Pulmonary artery endothelial cell (primary cell): ENCODE measurements around the gene ZNF765. TPM values are rescaled to one million over a fixed set of nuclear protein-coding genes. Genes with fewer than 3 reads are reported as not detected.
A peak's percentile ranks its signal among the peaks of the same experiment; 100 is the strongest.
"Not testable (repeated sequence)": the region's sequence is repeated elsewhere in the genome, so short reads cannot be mapped to it uniquely, and the experiment has no call there.

Source experiments
- DNase-seq: peaks from one replicate; pipeline ENCODE4 v3.0.0-alpha.2; 2011; ENCODE audit warnings: low read depth, low spot score
- total RNA-seq: library from RNA; depleted of rRNA; stranded (reverse); fragments of >200 nt; gene quantifications from 2 replicates; pipeline ENCODE4 v1.2.3, GENCODE V29; 2014

The ZNF765 gene
- total RNA-seq: 10.1 and 15.1 TPM in 2 replicates

GRCh38 chr19:53394974-53395839 is at the start of gene ZNF765:
TSS of gene ZNF765 (plus strand) at chr19:53395149. CDS start at chr19:53398016, 2,867 bp downstream.
- peak; percentile 63 for DNase-seq

DNA sequence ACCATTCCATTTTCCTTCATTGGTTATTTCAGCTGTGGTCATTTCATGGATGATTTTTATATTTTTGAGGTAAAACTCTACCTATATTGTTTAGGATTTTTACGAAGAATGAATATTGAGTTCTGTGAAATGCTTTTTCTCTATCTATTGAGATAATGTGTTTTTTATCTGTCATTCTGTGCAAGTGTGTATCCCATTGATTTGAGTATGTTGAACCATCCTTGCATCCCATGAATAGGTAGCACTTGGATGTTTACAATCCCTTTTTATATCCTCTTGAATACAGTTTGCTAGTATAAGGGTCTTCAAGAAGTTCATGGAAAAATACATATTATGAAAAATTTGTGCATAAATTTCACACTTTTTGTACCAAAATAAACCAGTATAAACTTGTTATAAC is 39.2 kb upstream of the ZNF765 start:
- DNase-seq: no peak

DNA sequence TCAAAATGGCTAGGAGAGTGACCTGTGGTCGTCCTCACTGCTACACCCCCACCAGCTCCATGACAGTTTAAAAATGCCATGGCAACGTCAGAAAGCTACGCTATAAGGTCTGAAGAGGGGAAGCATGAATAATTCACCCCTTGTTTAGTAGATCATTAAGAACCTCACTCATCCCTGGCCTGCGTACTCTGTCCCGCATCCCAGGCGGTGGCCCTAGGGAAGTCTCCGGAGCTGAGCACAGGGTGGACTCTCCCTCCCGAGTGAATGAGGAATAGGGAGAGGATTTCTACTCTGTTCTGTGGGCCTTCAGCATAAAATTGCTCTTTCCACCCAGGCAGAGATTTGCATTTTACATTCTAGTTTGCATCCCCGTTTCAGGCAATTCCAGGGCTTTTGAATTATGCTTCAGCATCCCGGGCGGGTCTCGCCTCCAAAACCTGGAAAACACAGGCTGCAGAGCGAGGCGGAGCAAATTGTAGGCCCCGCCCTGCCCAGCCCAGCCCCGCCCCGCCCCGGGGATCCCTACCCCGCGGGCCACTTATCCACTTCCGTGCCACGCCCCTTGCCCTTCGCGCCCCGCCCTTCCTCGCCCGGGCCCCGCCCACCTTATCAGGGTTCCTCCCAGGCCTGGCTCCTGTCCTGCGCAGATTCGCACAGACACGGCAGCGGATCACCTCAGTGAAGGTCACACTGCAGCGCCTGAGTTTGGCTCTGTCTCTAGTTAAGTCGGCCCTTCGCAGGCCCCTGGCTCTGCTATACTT is 36.9 kb upstream of the ZNF765 start:
- no peak for DNase-seq

GRCh38 chr19:53360056-53360455 is 34.9 kb upstream of the ZNF765 start:
- DNase-seq: not testable (repeated sequence)

DNA sequence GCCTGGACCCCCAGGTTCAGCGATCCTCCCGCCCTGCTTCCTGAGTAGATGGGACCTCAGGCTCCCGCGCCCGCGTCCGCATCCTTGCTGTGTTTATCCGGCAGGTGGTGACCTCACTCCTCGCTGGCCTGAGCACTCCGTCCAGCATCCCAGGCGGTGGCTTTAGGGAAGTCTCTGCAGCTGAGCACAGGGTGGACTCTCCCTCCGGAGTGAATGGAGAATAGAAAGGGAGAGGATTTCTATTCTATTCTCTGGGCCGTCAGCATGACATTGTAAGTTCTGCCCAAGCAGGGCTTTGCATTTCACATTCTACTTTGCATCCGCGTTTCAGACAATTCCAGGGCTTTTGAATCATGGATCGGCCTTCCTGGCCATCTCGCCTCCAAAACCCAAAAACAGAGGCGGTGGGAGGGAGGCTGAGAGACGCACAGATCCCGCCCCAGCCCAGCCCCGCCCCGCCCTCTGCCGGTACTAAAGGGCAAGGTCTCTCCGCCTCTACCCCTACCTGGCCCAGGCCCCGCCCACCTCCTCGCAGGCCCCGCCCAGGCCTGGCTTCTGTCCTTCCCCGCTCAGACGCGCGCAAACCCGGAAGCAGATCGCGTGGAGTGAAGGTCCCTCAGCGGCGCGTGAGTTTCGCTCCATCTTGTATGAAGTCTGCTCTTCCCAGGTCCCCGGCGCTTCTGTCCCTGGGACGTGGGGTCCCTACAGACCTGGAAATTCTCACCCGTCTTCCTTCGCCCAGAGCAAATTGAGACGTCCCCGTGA is 29.6 kb upstream of the ZNF765 start, which contains the start of gene ZNF525:
ZNF525 (plus strand) TSS at position 572 of the 765 bp plus-strand sequence. CDS start 6,577 bp downstream, outside the sequence.
- peak; percentile 8 for DNase-seq

- no peak for DNase-seq
These were observed 29.0 kb upstream of the ZNF765 start for GRCh38 chr19:53365899-53366493.

- DNase-seq: no peak
These were observed 22.8 kb upstream of the ZNF765 start for GRCh38 chr19:53372196-53372595.

DNA sequence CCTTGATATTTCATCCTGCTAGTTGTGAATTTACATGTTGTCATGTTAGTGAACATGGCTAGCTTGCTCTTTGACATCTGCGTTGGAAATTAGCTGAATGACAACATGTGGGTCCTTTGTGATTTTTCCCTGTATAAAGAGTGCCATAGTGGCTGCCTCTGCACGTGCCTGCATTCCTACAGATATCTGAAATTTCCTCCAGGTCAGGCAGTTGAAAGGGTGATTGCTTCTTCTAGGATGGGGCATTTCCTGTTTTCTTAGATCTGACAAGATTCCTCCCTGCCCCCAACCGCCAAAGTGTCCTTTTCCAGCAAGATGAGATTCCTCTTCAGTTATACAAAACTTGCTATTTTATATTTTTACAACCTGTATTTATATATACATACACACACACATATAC is 20.7 kb upstream of the ZNF765 start:
- no peak for DNase-seq

DNA sequence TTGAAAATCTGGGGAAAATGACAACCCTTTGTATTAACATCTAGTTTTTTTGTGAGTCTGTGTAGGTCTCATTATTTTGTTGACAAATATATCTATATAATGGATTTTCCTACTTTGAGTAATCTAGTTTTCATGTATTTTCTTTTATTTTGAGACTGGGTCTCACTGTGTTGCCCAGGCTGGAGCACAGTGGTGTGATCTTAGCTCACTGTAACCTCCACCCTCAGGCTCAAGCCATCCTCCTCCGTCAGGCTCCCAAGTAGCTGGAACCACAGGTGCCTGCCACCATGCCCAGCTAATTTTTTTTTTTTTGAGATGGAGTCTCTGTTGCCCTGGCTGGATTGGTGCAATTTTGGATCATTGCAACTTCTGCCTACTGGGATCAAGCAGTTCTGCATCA is 20.2 kb upstream of the ZNF765 start:
- no peak for DNase-seq

GRCh38 chr19:53381376-53381775 is 13.6 kb upstream of the ZNF765 start:
- no peak for DNase-seq

GRCh38 chr19:53388168-53388567 is 6.8 kb upstream of the ZNF765 start:
- DNase-seq: no peak

DNA sequence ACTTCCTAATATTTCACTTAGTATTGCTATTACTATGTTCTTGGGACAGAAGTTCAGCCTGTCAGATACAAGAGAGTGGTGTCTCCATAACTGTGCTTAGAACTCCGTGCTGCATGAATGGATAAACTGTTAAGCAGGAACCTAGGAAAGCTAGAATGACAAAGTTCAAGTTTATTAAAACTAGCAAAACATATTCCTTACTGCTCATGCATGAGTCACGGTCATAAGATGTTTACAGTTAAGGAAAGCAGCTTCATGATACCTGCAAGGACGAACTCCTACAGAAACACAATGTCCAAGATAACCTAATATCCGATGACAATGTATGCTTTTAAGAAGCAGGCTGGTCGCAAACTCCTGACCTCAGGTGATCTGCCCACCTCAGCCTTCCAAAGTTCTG is 6.0 kb upstream of the ZNF765 start:
- no peak for DNase-seq

- DNase-seq: no peak
These were observed 5.4 kb upstream of the ZNF765 start for GRCh38 chr19:53389571-53389970.

DNA sequence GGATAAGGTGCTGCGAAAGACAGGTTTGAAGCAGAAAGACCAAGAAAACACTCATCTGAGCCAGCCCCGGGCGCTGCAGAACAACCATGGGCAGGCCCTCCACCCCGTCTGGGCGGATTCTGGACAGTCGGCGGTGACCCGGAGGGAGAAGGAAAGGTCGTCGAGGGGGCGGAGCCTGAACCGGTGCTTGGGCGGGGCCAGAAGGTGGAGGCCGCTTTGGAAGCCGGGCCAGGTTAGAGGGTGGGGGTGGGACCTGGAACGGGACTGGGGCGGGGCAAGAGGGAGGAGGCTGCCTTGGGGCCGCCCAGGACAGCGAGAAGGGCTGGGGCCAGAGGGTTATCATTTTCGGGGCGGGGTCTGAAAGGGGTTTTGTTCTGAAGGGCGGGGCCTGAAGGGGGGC is 5.0 kb upstream of the ZNF765 start:
- no peak for DNase-seq

DNA sequence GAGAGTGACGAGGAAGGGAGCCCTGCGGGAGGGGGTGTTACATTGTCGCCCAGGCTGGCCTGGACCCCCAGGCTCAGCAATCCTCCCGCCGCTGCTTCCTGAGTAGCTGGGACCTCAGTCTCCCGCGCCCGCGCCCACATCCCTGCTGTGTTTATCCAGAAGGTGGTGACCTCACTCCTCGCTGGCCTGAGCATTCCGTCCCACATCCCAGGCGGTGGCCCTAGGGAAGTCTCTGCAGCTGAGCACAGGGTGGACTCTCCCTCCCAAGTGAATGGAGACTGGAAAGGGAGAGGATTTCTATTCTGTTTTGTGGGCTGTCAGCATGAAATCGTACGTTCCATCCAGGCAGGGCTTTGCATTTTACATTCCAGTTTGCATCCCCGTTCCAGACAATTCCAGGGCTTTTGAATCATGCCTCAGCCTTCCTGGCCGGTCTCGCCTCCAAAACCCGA is 401 bp upstream of the ZNF765 start:
- no peak for DNase-seq

- not testable (repeated sequence) for DNase-seq
These were observed 1.0 kb downstream of the ZNF765 start for GRCh38 chr19:53395840-53396524.

GRCh38 chr19:53396525-53396868 is 1.5 kb downstream of the ZNF765 start:
- no peak for DNase-seq

GRCh38 chr19:53397918-53398317 is 3.0 kb downstream of the ZNF765 start:
- not testable (repeated sequence) for DNase-seq

- no peak for DNase-seq
These were observed 14.7 kb downstream of the ZNF765 start for GRCh38 chr19:53409505-53410204.
